ENCODE measurements around the gene SERPINI1. TPM values are rescaled to one million over a fixed set of nuclear protein-coding genes. Genes with fewer than 3 reads are reported as not detected.

SERPINI1 gene
- total RNA-seq, 1 donor from 2014 or later = 10.6 TPM

- intact Hi-C loops (cut with micrococcal nuclease) = no loop called here
- H3K27me3 ChIP-seq (ENCODE audit: low read depth) = no peaks in the 10 kb centered on the region
- no peak for DNase-seq
- no peaks in the 10 kb centered on the region for H3K36me3 ChIP-seq
- peak overlapping the region; percentile 73 for H3K27ac ChIP-seq (replicated peaks)
- TF ChIP-seq, protein P1, sequence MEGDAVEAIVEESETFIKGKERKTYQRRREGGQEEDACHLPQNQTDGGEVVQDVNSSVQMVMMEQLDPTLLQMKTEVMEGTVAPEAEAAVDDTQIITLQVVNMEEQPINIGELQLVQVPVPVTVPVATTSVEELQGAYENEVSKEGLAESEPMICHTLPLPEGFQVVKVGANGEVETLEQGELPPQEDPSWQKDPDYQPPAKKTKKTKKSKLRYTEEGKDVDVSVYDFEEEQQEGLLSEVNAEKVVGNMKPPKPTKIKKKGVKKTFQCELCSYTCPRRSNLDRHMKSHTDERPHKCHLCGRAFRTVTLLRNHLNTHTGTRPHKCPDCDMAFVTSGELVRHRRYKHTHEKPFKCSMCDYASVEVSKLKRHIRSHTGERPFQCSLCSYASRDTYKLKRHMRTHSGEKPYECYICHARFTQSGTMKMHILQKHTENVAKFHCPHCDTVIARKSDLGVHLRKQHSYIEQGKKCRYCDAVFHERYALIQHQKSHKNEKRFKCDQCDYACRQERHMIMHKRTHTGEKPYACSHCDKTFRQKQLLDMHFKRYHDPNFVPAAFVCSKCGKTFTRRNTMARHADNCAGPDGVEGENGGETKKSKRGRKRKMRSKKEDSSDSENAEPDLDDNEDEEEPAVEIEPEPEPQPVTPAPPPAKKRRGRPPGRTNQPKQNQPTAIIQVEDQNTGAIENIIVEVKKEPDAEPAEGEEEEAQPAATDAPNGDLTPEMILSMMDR (IDR thresholded peaks at IDR 0.05; ENCODE audit: borderline replicate concordance) = no peak
- H3K4me1 ChIP-seq = peaks cover 39% of the 10 kb centered on the region
- no peak overlapping the region for H3K4me3 ChIP-seq
- no peaks in the 10 kb centered on the region for H3K9me3 ChIP-seq (replicated peaks)
Measured at GRCh38 chr3:167813169-167814123, 77.9 kb downstream of the SERPINI1 start.

DNA sequence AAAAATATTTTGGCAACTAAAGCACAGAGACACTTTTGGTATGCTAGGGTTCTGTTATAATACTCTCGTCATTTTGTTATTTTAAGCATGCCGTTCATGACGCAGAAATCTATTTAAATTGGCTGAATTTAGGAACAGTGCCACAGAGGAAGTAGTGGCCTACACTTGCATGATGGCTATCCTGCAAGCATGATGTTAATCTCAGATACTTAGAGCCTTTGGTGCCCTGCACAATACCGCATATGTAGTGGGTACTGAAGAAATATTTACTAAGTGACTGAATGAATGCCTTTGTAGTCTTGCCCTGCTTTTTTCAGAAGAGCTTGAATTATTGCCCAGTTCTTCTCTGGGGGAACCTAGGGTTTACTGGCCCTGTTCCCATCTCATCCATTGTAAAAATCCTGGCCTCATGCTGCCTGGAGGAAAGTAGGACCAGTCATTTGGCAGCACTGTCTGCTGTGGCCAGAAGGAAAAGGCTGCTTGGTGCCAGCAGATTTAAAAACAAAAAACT, 79.0 kb downstream of the SERPINI1 start:
- TF ChIP-seq, protein P1 (IDR thresholded peaks at IDR 0.05; ENCODE audit: borderline replicate concordance) = peak; percentile 27
- Histone ChIP-seq H3K4me3 (peak overlapping the region; percentile 10), H3K27me3 (ENCODE audit: low read depth) (no peaks in the 10 kb centered on the region), H3K9me3 (replicated peaks) (no peaks in the 10 kb centered on the region), H3K4me1 (peaks cover 33% of the 10 kb centered on the region), H3K27ac (replicated peaks) (peak overlapping the region; percentile 73), H3K36me3 (no peaks in the 10 kb centered on the region)
- intact Hi-C loops (cut with micrococcal nuclease) = no loop called here
- DNase-seq = no peak

DNA sequence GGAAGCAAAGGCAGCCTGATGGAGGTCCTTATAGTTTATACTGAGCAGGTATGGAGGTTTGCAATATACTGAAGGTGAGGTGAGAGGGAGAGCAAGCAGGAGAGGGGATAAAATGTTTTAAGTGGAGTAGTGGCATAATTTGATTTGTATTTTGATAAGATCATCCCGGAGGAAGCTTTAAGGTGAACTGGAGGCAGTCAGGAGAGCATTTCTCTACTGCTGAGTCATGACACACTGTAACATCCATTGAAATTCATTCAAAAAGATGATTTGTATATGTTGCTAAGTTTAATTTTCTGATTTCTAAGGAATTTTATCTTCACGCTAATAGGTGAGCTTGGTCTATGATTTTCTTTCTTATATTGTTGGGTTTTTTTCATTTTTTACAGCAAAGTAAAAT, 81.4 kb downstream of the SERPINI1 start:
- H3K9me3 ChIP-seq (replicated peaks) = no peaks in the 10 kb centered on the region
- peaks cover 30% of the 10 kb centered on the region for H3K4me1 ChIP-seq
- no peak for DNase-seq
- H3K36me3 ChIP-seq = no peaks in the 10 kb centered on the region
- H3K4me3 ChIP-seq = no peak overlapping the region
- no peaks in the 10 kb centered on the region for H3K27me3 ChIP-seq (ENCODE audit: low read depth)
- TF ChIP-seq, protein P1 (IDR thresholded peaks at IDR 0.05; ENCODE audit: borderline replicate concordance) = no peak
- no peak overlapping the region for H3K27ac ChIP-seq (replicated peaks)
- intact Hi-C loops (cut with micrococcal nuclease) = no loop called here

DNA sequence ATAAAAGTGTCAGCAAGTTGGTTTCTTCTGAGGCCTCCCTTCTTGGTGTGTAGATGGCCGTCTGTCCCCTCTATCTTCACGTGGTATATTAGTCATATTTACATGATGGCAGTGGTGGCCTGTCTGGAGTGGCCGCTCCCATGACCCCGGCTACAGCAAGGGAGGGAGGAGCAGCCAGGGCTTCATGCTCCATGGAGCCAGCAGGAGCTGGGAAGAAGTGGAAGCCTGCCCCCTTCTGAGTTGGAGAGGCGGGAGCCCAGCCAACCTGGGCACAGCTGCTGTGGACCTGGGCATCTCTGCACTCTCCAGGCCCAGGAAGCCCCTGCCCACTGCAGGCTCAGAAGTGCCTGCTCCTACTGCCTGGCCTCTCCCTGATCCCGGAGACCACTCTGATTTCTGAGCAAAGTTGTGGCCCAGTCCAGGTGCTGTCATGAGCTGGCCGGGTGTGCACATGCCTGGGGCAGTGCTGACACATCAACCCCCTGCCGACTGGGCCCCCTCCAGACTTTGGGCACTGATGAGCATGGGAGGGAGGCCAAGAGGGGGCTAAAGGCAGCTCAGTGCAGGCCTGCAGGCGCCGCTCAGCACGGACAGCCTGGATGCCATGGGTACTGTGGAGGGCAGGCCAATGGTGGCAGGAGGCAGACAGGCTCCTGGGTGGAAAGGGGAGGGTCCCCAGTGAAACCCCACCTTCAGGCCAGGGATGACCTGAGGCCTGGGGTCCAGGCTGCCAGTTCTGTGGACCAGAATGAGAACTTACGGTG, 84.8 kb downstream of the SERPINI1 start:
- Histone ChIP-seq H3K27me3 (ENCODE audit: low read depth) (no peaks in the 10 kb centered on the region), H3K36me3 (no peaks in the 10 kb centered on the region), H3K9me3 (replicated peaks) (no peaks in the 10 kb centered on the region), H3K4me1 (peaks cover 4% of the 10 kb centered on the region), H3K27ac (replicated peaks) (no peak overlapping the region), H3K4me3 (no peak overlapping the region)
- intact Hi-C loops (cut with micrococcal nuclease) = no loop called here
- DNase-seq = no peak
- TF ChIP-seq, protein P1 (IDR thresholded peaks at IDR 0.05; ENCODE audit: borderline replicate concordance) = no peak

- Histone ChIP-seq H3K4me3 (no peak overlapping the region), H3K27ac (replicated peaks) (no peak overlapping the region), H3K27me3 (ENCODE audit: low read depth) (no peaks in the 10 kb centered on the region), H3K4me1 (no peaks in the 10 kb centered on the region), H3K9me3 (replicated peaks) (no peaks in the 10 kb centered on the region), H3K36me3 (no peaks in the 10 kb centered on the region)
- TF ChIP-seq, protein P1 (IDR thresholded peaks at IDR 0.05; ENCODE audit: borderline replicate concordance) = no peak
- no peak for DNase-seq
- intact Hi-C loops (cut with micrococcal nuclease) = no loop called here
Measured at GRCh38 chr3:167821248-167821805, 85.8 kb downstream of the SERPINI1 start.

Data from left ventricle myocardium inferior (tissue), 1 donor.